Endodermal cell (in vitro differentiated cells): ENCODE measurements around the gene CRACR2B. TPM values are rescaled to one million over a fixed set of nuclear protein-coding genes. Genes with fewer than 3 reads are reported as not detected.

ENCODE experiments used
- DNase-seq: peaks from one replicate; pipeline ENCODE4 v3.0.0-alpha.2; 2017
- H3K27ac ChIP-seq: 2 replicates; pipeline ENCODE4 v1.5.1; 2013; ENCODE audit warnings: mild to moderate bottlenecking, low read depth, low read length, moderate library complexity
- H3K27me3 ChIP-seq: 2 replicates; pipeline ENCODE4 v1.6.1; 2013; ENCODE audit warnings: mild to moderate bottlenecking, low read length, moderate library complexity; ENCODE audit not compliant: insufficient read depth, control insufficient read depth, poor library complexity, severe bottlenecking
- H3K36me3 ChIP-seq: 2 replicates; pipeline ENCODE4 v1.7.0; 2013; ENCODE audit warnings: mild to moderate bottlenecking, low read length, moderate library complexity; ENCODE audit not compliant: control insufficient read depth, insufficient read depth
- H3K4me1 ChIP-seq: one replicate; pipeline ENCODE4 v1.7.0; 2013; ENCODE audit warnings: low read length; ENCODE audit not compliant: control insufficient read depth, insufficient read depth
- H3K4me3 ChIP-seq: 2 replicates; pipeline ENCODE4 v1.5.1; 2013; ENCODE audit warnings: mild to moderate bottlenecking, low read length, moderate library complexity
- H3K9ac ChIP-seq: 2 replicates; pipeline ENCODE4 v1.6.1; 2013; ENCODE audit warnings: mild to moderate bottlenecking, low read length, moderate library complexity; ENCODE audit not compliant: poor library complexity, severe bottlenecking; ENCODE audit errors: extremely low read depth
- H3K9me3 ChIP-seq: 2 replicates; pipeline ENCODE4 v1.6.1; 2013; ENCODE audit warnings: mild to moderate bottlenecking, low read length, moderate library complexity; ENCODE audit not compliant: control insufficient read depth
- H3K27ac Mint-ChIP-seq: 2 replicates; pipeline ENCODE4 v1.8.0; 2020; ENCODE audit warnings: mixed read lengths
- H3K27me3 Mint-ChIP-seq: 2 replicates; pipeline ENCODE4 v1.8.0; 2021; ENCODE audit warnings: mild to moderate bottlenecking, mixed read lengths; ENCODE audit not compliant: insufficient read depth
- H3K36me3 Mint-ChIP-seq: 2 replicates; pipeline ENCODE4 v1.8.0; 2020; ENCODE audit warnings: low read depth, mixed read lengths
- H3K4me1 Mint-ChIP-seq: 2 replicates; pipeline ENCODE4 v1.8.0; 2020; ENCODE audit warnings: mixed read lengths
- H3K4me3 Mint-ChIP-seq: 2 replicates; pipeline ENCODE4 v1.8.0; 2020; ENCODE audit warnings: mild to moderate bottlenecking, moderate library complexity, mixed read lengths
- H3K9me3 Mint-ChIP-seq: 2 replicates; pipeline ENCODE4 v1.8.0; 2020; ENCODE audit warnings: mild to moderate bottlenecking, mixed read lengths
- CTCF ChIP-seq: fragments of 200-600 bp; sonication (generic); conservative IDR thresholded peaks from 2 replicates; pipeline ENCODE4 v1.5.0; 2021; ENCODE audit warnings: antibody characterized with exemption, mild to moderate bottlenecking
- WGBS, 2 experiments: methylation state at CpG; one replicate each; pipeline versions ENCODE4 v1.1.5 to v1.1.7; 2013; ENCODE audit warnings: missing lambda C conversion rate in 2 of 2, mixed read lengths in 1 of 2; ENCODE audit not compliant: insufficient coverage in 1 of 2, insufficient read length in 1 of 2; 5-methylcytosine and 5-hydroxymethylcytosine counted together
- total RNA-seq, 2 donors: library from RNA; stranded (reverse); fragmentation: NEBNext Ultra II Directional in 1 of 2; extraction: Animal tissue kit (Norgen Biotek cat#: 25700) in 1 of 2; gene quantifications; 2 replicates in 1 of 2; 3 replicates in 1 of 2; pipeline ENCODE4 v1.2.1, GENCODE V29; 2021

The CRACR2B gene
- total RNA-seq, 2 donors from 2014 or later: 22.3 to 28.1 TPM

GRCh38 chr11:799641-800316 lies 27.9 kb upstream of the CRACR2B start:
- no peak for DNase-seq
- Mint-ChIP-seq H3K27me3 (no peaks in the 10 kb centered on the region), H3K27ac (no peak overlapping the region), H3K4me3 (no peak overlapping the region), H3K9me3 (no peaks in the 10 kb centered on the region), H3K36me3 (peaks cover 6% of the 10 kb centered on the region), H3K4me1 (peaks cover 4% of the 10 kb centered on the region)
- no peak for TF ChIP-seq CTCF
- Histone ChIP-seq H3K27ac (no peak overlapping the region), H3K27me3 (no peaks in the 10 kb centered on the region), H3K4me1 (peaks cover 4% of the 10 kb centered on the region), H3K4me3 (no peak overlapping the region), H3K9me3 (no peaks in the 10 kb centered on the region), H3K9ac (no peak overlapping the region), H3K36me3 (peaks cover 5% of the 10 kb centered on the region)
- 95 to 96% methylated on average over 15 to 32 of the region's 32 CpGs for WGBS, 2 experiments

GRCh38 chr11:800473-800872 lies 27.2 kb upstream of the CRACR2B start:
- H3K9ac ChIP-seq: no peak overlapping the region
- peaks cover 5% of the 10 kb centered on the region for H3K36me3 ChIP-seq
- H3K9me3 Mint-ChIP-seq: no peaks in the 10 kb centered on the region
- no peaks in the 10 kb centered on the region for H3K27me3 Mint-ChIP-seq
- H3K36me3 Mint-ChIP-seq: peaks cover 6% of the 10 kb centered on the region
- WGBS, 2 experiments: 98% methylated on average over 15 to 30 of the region's 30 CpGs
- no peak overlapping the region for H3K4me3 ChIP-seq
- peaks cover 4% of the 10 kb centered on the region for H3K4me1 ChIP-seq
- no peak for DNase-seq
- H3K27ac Mint-ChIP-seq: no peak overlapping the region
- H3K27ac ChIP-seq: no peak overlapping the region
- H3K4me1 Mint-ChIP-seq: peaks cover 4% of the 10 kb centered on the region
- H3K9me3 ChIP-seq: no peaks in the 10 kb centered on the region
- no peaks in the 10 kb centered on the region for H3K27me3 ChIP-seq
- H3K4me3 Mint-ChIP-seq: no peak overlapping the region
- TF ChIP-seq CTCF: no peak

- Mint-ChIP-seq H3K27me3 (no peaks in the 10 kb centered on the region), H3K27ac (no peak overlapping the region), H3K36me3 (peaks cover 6% of the 10 kb centered on the region), H3K4me3 (no peak overlapping the region), H3K4me1 (peaks cover 3% of the 10 kb centered on the region), H3K9me3 (no peaks in the 10 kb centered on the region)
- Histone ChIP-seq H3K4me1 (no peaks in the 10 kb centered on the region), H3K4me3 (no peak overlapping the region), H3K27me3 (no peaks in the 10 kb centered on the region), H3K9ac (no peak overlapping the region), H3K27ac (no peak overlapping the region), H3K9me3 (no peaks in the 10 kb centered on the region), H3K36me3 (peaks cover 5% of the 10 kb centered on the region)
- 90 to 97% methylated on average over 9 to 20 of the region's 20 CpGs for WGBS, 2 experiments
- no peak for TF ChIP-seq CTCF
- no peak for DNase-seq
Measured at GRCh38 chr11:801097-801780, 26.5 kb upstream of the CRACR2B start.
